NT2/D1 (cell line): Measurements from ENCODE around the gene JUNB.

ENCODE experiments used
- SUZ12 ChIP-seq: IDR thresholded peaks from 2 replicates; pipeline ENCODE4 v1.6.1; 2011; ENCODE audit not compliant: insufficient read length, insufficient read depth; ENCODE audit errors: extremely low read depth
- YY1 ChIP-seq: IDR thresholded peaks from 2 replicates; pipeline ENCODE4 v1.6.1; 2011; ENCODE audit not compliant: insufficient read length, insufficient read depth
- ZNF274 ChIP-seq: IDR thresholded peaks from 2 replicates; pipeline ENCODE4 v1.6.1; 2011; ENCODE audit warnings: mild to moderate bottlenecking, low read depth, low read length

GRCh38 chr19:12773571-12773970, 17.7 kb upstream of the JUNB start:
- TF ChIP-seq YY1 (no peak), ZNF274 (no peak), SUZ12 (no peak)
